Measurements from ENCODE around the gene ZNF12.
A peak's percentile ranks its signal among the peaks of the same experiment; 100 is the strongest.

The ZNF12 gene

DNA sequence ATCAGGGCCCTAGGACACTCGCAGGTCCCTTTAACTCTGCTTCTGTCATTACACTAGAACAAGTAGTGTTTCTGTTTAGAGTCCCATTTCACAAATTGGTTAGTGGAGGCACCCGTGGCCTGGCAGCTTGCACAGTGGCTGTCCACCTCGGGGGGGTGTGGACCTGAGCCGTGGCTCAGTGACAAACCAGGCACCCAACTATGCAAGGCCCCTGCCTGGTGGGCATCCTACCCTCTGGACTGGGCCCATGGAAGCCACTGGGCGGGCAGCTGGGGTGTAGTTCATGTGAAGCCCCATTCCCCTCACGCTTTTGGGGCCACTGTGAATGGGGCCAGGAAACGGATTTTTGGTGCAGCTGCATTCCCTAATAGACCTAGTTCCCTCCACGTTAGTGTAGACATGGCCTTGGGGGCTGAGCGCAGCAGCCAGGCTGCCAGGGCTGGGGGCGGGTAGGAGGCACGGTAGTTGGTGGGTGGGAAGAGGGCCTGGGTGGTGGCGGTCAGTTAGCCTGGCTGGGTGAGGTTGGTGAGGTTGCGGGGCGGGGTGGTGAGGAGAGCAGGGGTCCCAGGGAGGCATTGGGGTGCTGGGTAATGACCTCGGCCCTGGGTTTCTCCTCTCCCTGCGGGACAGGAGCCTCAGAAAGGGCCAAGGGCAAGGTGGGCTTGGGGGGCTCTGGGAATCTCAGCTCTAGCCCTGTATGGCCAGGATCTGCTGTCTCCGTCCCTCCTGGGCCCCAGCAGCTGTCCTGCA lies 50.9 kb downstream of the ZNF12 start:
- peaks cover 35% of the 10 kb centered on the region for H3K36me3 ChIP-seq
- peak; percentile 6 for DNase-seq

DNA sequence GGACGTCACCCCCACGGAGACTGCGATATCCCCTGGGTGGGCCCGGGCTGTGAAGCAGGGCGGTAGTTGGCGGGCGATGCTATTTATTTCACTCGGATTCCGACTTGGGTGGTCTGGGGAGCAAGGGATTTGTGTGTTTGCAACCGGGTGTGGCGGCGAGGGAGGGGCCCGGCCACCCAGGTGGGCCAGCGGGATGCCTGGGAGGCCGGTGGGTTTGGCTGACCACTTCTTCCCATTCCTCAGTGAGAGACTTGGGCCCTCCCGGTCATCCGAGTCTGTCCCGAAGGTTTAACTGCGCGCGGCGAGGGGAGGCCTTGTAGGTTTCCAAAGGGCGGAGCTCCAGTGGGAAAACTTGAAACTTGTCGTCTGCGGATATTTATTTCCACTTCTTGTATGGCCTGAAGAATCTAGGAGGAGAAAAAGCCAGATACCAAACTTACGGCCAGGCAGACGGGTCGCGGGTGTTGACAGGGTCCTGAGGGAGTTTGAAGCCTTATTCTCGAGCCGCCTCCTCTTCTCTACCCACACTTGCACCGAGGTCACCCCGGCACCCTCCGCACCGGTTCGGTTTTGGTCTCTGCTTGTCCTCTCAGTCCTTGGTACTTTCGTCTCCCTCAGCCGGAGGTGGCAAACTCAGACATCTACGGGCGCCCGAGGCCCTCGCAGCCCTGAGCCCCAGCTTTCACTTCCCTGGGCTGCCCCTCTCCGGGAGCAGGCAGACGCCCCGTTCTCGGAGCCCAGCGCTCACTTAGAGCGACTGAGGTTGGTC lies 51.7 kb downstream of the ZNF12 start:
- Histone ChIP-seq H3K4me3 (ENCODE audit: low read depth, low read length) (no peak overlapping the region), H3K27me3 (ENCODE audit: insufficient read depth, low read depth, severe bottlenecking) (no peaks in the 10 kb centered on the region), H3K9me3 (ENCODE audit: severe bottlenecking) (peaks cover 10% of the 10 kb centered on the region), H3K27ac (no peak overlapping the region), H3K36me3 (peaks cover 43% of the 10 kb centered on the region)
- DNase-seq = peak; percentile 5
- TF ChIP-seq, protein P1, sequence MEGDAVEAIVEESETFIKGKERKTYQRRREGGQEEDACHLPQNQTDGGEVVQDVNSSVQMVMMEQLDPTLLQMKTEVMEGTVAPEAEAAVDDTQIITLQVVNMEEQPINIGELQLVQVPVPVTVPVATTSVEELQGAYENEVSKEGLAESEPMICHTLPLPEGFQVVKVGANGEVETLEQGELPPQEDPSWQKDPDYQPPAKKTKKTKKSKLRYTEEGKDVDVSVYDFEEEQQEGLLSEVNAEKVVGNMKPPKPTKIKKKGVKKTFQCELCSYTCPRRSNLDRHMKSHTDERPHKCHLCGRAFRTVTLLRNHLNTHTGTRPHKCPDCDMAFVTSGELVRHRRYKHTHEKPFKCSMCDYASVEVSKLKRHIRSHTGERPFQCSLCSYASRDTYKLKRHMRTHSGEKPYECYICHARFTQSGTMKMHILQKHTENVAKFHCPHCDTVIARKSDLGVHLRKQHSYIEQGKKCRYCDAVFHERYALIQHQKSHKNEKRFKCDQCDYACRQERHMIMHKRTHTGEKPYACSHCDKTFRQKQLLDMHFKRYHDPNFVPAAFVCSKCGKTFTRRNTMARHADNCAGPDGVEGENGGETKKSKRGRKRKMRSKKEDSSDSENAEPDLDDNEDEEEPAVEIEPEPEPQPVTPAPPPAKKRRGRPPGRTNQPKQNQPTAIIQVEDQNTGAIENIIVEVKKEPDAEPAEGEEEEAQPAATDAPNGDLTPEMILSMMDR (IDR thresholded peaks at IDR 0.05; ENCODE audit: low read depth, low read length) = no peak

More for the DNA sequence above, 50.9 kb downstream of the ZNF12 start:
- TF ChIP-seq, protein P1 (IDR thresholded peaks at IDR 0.05; ENCODE audit: low read depth, low read length) = no peak
- Histone ChIP-seq H3K27ac (no peak overlapping the region), H3K9me3 (ENCODE audit: severe bottlenecking) (peaks cover 10% of the 10 kb centered on the region), H3K4me3 (ENCODE audit: low read depth, low read length) (no peak overlapping the region), H3K27me3 (ENCODE audit: insufficient read depth, low read depth, severe bottlenecking) (no peaks in the 10 kb centered on the region)

DNA sequence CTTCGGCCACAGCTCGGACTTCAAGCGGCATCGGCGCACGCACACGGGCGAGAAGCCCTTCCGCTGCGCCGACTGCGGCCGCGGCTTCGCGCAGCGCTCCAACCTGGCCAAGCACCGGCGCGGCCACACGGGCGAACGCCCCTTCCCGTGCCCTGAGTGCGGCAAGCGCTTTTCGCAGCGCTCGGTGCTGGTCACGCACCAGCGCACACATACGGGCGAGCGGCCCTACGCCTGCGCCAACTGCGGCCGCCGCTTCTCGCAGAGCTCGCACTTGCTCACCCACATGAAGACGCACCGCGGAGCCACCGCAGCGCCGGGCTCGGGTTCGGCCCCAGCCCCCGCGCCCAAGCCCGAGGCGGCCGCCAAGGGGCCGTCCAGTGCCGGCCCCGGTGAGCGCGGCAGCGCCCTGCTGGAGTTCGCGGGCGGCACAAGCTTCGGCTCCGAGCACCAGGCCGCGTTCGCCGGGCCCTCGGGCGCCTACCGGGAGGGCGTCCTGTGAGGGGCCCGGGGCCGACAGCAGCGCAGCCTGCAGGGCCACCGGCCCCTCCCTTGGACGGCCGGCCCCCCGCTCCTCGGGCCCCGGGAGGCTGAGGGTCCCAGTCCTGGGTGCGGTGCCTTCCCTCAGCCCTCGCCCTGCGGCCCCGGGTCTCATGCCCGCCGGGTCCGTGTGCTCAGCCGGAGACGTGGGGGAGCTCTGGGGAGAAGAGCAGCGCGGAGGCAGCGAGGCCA lies 52.5 kb downstream of the ZNF12 start:
- peaks cover 10% of the 10 kb centered on the region for H3K9me3 ChIP-seq (ENCODE audit: severe bottlenecking)
- H3K27ac ChIP-seq = no peak overlapping the region
- no peak overlapping the region for H3K4me3 ChIP-seq (ENCODE audit: low read depth, low read length)
- peaks cover 51% of the 10 kb centered on the region for H3K36me3 ChIP-seq
- no peaks in the 10 kb centered on the region for H3K27me3 ChIP-seq (ENCODE audit: insufficient read depth, low read depth, severe bottlenecking)
- DNase-seq = no peak
- TF ChIP-seq, protein P1 (IDR thresholded peaks at IDR 0.05; ENCODE audit: low read depth, low read length) = no peak

DNA sequence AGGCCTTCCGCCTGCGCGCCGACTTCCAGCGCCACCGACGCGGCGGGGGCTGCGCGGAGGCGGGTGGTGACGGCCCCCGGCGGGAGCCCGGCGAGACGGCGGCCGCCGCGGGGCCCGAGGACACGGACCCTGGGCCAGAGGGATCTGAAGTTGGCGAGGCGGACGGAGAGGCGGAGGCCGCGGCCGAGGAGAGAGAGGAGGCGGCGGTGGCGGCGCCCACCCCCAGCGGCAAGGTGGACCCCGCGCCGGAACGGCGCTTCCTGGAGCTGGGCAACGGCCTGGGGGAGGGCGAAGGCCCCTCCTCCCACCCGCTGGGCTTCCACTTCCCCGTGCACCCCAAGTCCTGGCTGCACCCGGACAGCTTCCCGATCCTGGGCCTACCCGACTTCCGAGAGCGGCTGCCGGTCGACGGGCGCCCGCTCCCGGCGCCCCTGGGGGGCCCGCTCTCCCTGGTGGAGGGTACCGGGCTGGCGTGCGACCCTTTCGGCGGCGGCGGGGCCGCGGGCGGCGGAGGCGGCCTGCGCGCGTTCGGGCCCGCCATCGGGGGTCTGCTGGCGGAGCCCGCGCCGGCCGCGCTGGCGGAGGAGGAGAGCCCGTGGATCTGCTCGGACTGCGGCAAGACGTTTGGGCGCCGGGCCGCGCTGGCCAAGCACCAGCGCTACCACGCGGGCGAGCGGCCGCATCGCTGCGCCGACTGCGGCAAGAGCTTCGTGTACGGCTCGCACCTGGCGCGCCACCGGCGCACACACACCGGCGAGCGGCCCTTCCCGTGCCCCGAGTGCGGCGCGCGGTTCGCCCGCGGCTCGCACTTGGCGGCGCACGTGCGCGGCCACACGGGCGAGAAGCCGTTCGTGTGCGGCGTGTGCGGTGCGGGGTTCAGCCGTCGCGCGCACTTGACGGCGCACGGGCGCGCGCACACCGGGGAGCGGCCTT lies 53.4 kb downstream of the ZNF12 start:
- Histone ChIP-seq H3K27ac (no peak overlapping the region), H3K36me3 (peaks cover 58% of the 10 kb centered on the region), H3K4me3 (ENCODE audit: low read depth, low read length) (no peak overlapping the region), H3K27me3 (ENCODE audit: insufficient read depth, low read depth, severe bottlenecking) (no peaks in the 10 kb centered on the region), H3K9me3 (ENCODE audit: severe bottlenecking) (peaks cover 10% of the 10 kb centered on the region)
- TF ChIP-seq, protein P1 (IDR thresholded peaks at IDR 0.05; ENCODE audit: low read depth, low read length) = no peak
- DNase-seq = no peak

DNA sequence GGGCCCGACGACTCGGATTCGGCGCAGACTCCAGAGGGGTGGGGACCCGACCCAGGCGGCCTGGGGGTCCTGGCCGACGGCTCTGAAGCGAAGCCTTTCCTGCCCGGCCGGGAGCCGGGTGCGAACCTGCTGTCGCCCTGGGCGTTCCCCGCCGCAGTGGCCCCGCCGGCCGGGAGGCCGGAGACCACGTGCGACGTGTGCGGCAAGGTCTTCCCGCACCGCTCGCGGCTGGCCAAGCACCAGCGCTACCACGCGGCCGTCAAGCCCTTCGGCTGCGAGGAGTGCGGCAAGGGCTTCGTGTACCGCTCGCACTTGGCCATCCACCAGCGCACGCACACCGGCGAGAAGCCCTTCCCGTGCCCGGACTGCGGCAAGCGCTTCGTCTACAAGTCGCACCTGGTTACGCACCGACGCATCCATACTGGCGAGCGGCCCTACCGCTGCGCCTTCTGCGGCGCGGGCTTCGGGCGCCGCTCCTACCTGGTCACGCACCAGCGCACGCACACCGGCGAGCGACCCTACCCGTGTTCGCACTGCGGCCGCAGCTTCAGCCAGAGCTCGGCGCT lies 54.2 kb downstream of the ZNF12 start:
- peak; percentile 4 for DNase-seq
- Histone ChIP-seq H3K27ac (no peak overlapping the region), H3K4me3 (ENCODE audit: low read depth, low read length) (no peak overlapping the region), H3K9me3 (ENCODE audit: severe bottlenecking) (peaks cover 10% of the 10 kb centered on the region), H3K36me3 (peaks cover 66% of the 10 kb centered on the region), H3K27me3 (ENCODE audit: insufficient read depth, low read depth, severe bottlenecking) (no peaks in the 10 kb centered on the region)
- TF ChIP-seq, protein P1 (IDR thresholded peaks at IDR 0.05; ENCODE audit: low read depth, low read length) = no peak

All from WERI-Rb-1 (cell line).